ENCODE results near the gene MPZL3.

The MPZL3 gene

DNA sequence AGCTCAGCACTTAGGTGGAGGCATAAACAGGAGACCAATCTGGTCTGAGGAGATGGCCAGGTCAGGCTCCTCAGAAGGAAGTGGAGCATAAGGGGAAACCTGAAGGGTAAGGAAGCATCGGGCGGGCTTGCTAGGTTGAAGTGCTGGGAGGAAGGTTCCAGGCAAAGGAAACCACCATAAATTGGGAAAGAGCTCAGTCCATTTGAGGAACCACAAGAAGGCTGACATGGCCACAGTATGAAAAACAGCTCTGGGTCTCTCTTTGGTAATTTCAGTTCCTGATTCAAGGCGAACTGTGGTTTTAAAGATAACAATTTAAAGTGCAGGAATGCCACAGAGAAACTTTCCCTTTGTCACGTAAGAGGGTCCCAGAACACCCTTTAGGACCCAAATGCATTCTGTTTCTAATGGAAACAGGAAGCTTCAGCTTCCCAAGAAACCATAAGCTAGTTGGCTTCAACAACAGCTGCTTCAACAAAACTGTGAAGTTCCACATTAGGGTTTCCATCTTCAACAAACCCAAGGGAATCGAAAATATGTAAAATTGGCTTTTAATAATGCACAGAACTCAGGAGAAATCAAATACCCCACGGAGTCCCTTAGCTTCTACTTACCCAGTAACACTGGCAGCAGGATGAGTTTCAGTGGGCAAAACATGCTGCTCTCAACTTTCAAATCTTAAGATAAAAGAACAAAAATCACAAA is 37.8 kb downstream of the MPZL3 start:
- in situ Hi-C loops (cut with HindIII; ENCODE audit: low sequenced_read_pairs): no loop called here

DNA sequence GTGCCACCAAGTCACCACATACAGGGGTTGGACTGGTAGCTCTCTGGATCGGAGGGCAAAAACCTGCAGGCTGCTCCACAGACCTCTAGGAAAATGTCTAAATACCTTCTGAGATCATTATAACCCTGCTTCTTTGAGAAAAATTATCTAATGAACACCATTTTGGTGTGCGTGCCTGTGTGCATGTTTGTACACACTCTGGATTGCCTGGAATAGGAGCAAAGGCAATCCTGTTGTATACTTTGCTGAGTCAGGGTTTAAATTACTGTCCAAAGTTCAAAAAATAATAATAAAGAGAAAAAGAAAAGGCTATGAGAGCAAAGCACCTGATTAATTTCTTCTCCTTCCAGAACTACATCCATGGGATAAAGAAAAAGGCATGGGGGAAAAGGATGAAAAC is 38.4 kb downstream of the MPZL3 start:
- in situ Hi-C loops (cut with HindIII; ENCODE audit: low sequenced_read_pairs): no loop called here

DNA sequence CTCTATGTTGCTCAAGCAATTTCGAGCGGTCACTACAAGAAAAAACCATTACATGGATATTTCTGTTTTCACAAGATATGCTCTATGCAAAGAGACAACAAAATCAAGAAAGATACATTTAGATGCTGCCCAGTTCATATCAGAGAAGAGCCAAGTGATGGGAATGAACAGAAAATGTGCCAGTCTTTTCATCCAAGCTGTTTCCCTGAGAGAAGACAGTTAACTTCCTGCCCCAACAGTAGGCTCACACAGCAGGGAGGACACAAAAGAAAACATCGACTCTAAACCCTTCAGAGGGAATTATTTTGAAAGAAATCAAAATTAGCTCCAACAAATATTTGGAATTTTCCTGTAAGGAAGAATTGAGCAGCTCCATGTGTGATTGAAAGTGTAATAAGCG is 39.0 kb downstream of the MPZL3 start:
- in situ Hi-C loops (cut with HindIII; ENCODE audit: low sequenced_read_pairs): no loop called here

DNA sequence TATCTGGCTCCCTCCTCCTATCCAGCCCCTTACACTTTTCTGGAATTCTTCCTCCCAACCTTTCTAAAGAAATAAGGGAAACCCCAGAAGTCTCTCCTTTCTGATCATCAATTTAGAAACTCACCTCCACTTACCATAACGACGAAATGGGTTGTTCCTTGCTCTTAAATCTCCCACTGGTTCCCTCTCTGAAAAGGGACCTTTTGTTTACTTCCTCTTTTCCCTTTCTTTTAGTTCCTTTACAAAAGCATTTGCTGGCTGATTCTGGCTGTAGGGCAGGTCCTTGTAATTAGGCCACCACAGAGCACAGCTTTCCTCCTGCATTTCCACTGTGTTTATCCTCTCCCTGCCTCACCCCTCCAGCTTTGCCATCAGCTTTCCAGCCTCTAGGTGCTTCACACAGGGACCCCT is 39.4 kb downstream of the MPZL3 start:
- in situ Hi-C loops (cut with HindIII; ENCODE audit: low sequenced_read_pairs): no loop called here

DNA sequence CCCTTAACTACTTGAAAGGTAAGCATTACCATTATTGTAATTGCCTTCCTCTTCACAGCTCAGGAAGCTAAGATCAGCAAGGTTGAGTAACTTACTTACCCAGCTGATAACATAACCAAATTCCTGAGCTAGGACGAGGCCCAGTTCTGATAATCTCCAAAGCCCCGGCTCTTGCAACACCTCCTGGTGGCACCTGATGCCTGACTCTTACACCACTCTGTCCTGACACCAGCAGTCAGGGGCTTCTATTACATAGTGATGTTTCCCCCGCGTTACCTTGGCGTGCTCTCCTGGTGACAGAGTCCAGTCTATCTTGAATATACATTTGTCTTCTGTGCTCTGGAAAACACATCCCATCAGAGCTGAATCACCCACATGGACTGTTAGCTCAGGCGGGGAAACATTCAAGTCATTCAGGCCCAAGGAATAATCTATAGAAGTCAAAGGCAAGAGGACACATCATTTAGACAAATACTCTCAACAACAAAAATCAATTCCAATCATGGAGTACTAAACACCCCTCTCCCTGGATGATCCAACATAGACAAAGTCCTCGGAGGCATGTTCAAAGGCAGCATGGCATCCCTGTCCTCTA is 39.9 kb downstream of the MPZL3 start:
- in situ Hi-C loops (cut with HindIII; ENCODE audit: low sequenced_read_pairs): no loop called here

DNA sequence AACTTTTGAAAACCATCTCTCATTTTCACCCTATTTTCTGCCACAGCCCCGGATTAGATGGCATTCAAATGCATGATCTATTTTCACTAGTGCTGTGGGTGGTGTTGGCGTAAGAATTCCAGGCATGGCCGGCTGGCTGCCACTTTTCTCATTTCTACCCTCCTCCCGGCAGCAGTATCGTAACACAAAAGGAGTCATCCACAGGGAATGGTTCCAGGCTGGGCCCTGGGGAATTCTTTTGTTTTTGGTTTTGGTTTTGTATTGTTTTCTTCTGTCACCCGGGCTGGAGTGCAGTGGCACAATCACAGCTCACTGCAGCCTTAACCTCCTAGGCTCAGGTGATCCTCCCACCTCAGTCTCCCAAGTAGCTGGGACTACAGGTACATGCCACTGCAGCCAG is 41.2 kb downstream of the MPZL3 start:
- in situ Hi-C loops (cut with HindIII; ENCODE audit: low sequenced_read_pairs): no loop called here

DNA sequence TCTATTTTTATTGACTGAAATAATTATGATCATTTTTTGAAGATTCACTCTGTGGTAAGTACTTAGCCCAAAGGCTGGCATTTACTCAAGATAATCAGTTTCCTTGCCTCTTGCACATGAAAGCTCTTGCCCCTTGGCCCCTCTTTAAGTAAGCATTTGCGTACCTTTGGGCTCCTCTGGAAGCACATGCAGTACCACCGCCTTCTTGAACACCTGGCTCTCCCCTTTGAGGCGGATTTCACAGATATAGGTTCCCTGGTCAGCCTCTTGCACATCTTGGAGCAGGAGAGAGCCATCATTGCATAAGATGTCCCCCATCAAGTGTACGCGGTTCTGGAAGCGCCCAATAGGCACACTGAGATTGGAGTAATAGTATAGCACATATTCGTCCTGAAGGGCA is 41.8 kb downstream of the MPZL3 start:
- in situ Hi-C loops (cut with HindIII; ENCODE audit: low sequenced_read_pairs): no loop called here

DNA sequence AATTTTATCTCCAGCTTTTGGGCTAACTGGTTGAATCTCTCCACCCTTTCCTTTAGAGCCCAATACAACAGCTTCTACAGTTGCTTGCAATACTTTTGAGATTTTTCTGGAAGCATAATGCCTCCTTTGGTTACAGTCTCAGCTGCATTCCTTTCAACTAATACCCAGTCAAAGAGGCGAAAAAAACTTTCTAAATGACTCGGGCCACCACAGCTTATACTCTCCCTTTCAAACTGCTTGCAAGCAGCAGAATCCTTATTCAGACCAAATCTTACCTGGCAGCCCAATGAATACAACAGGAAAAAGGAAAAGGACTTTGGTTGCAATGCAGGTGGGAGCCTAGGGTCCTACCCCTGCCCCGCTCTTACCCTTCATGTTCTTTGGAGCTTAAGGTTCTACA is 43.1 kb downstream of the MPZL3 start:
- in situ Hi-C loops (cut with HindIII; ENCODE audit: low sequenced_read_pairs): no loop called here

DNA sequence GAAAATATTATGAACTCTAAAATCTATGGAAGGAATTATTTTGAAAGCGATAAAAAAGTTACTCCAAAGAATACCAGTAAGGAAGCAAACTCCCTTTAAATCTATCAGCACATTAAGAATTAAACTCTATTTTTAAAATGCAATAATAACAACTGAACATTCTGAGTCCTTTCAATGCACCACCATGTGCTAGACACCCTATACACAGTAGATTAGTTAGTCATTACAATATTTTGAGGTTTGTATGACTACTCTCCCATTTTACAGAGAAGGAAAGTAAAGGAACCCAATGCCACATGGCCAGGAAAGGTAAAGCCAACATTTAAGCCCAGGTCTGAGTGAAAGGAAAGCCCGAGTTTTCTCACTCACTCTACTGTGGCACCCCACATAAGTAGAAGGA is 45.1 kb downstream of the MPZL3 start:
- in situ Hi-C loops (cut with HindIII; ENCODE audit: low sequenced_read_pairs): no loop called here

DNA sequence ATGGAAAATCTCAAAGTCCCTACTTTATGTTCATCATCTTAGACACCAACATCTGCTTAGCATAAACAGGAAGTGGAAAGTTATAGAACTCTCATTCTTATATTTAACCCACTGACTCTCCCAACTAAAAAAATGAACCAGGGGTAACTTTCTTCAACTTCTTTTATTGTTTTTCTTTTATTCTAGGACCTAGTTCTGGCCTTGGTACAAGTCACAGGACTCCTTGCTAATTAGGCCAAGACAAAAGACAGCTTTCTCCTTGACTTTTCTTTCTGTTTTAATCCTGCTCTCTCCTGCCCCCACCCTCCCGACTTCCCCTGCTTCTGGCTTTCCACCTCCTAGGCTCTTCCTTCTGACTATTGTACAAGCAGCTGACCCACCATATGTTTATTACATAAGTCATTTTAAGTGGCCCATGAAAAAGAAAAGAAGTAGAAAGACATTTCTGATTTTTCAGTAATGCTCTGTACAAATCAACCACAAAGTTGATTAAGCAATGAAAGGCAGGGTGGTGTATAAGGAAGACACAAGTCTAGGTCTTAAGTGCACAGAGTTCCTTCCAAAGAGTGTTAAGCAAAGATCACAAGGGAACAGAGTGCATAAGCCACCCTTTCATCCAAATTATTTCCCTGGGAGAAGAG is 45.7 kb downstream of the MPZL3 start:
- in situ Hi-C loops (cut with HindIII; ENCODE audit: low sequenced_read_pairs): no loop called here

DNA sequence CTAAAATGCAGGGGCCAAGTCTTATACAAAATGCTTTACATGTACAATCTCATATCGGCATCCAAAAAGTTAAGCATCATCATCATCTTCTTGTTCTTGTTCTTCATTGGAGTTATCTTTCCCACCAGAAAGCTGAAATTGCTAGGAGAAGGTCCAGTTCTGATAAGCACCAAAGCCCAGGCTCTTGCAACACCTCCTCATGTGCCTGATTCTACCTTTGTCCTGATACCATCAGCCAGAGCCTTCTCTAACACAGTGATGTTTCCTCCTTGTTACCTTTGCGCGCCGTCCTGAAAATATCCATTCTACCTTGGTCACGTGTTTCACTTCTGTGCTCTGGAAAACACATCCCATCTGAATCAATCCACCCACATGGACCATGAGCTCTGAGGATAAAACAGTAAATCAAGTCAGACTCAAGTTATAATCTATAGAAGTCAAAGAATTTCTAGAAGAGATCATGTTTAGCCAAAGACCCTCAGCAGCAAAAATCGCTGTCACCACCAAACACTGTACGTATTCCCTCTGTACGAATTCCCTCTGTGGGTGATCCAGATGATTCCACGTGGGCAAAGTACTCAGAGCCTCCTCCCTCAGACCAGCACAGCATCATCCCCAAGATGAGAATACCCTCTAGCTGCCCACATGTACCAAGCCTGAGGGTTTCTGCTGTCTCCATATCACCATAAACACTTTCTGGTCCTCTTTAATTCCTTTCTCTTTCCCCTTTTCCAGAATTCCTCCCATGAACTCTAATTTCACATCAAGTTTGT is 46.4 kb downstream of the MPZL3 start:
- in situ Hi-C loops (cut with HindIII; ENCODE audit: low sequenced_read_pairs): no loop called here

DNA sequence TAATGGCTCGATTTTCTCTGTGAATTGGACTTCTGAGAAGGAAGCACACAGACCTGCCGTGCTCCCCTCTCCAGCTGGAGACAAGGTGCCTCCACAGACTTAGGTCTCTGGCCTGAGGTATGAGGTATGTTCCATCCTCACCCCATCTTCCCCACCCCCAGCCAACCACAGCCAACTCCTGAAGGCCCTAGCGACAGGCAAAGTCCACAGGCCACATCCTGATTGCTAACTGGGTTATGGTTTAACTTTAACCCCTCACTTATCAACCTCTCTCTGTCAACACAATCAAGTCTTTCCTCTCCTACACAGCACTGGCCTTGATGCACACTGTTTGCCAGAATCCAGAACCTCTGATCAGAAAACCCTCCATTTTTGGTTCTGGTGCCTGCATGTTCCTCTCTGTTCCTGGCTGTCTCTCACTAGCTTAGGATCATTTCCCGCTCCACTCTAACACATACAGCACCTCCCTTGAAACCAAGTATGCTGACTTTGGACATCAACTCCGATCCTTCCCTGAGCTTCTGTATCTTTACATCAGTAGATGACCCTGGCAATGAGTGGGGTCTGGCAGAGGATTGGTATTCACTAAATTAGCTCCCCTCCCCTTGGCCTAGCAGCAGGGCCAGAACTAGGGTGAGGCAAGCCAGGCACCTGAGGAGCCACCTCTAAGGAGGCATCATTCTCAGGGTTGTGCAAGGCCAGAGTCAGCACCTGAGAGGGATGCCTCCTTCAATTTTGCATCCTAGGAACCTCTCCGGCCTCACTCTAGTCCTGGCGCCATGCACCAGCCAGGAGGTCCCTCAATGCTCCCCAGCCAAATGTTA is 49.4 kb downstream of the MPZL3 start:
- in situ Hi-C loops (cut with HindIII; ENCODE audit: low sequenced_read_pairs): no loop called here

DNA sequence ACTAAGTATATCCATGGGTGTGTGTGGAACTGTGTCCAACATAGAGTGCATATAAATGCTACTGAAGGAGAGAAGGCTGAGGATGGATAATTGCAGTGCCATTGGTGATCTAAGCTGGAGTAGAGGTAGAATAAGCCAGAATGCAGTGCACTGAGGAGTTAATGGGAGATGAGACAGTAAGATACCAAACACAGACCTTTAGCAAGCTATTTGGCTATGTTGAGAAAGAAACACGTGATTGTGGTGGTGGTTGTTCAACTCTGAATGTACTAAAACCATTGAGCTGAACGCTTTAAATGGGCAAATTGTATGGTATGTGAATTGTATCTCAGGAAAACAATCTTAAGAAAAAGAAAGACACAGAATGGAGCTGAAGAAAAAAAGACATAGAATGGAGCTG is 50.2 kb downstream of the MPZL3 start:
- in situ Hi-C loops (cut with HindIII; ENCODE audit: low sequenced_read_pairs): no loop called here

DNA sequence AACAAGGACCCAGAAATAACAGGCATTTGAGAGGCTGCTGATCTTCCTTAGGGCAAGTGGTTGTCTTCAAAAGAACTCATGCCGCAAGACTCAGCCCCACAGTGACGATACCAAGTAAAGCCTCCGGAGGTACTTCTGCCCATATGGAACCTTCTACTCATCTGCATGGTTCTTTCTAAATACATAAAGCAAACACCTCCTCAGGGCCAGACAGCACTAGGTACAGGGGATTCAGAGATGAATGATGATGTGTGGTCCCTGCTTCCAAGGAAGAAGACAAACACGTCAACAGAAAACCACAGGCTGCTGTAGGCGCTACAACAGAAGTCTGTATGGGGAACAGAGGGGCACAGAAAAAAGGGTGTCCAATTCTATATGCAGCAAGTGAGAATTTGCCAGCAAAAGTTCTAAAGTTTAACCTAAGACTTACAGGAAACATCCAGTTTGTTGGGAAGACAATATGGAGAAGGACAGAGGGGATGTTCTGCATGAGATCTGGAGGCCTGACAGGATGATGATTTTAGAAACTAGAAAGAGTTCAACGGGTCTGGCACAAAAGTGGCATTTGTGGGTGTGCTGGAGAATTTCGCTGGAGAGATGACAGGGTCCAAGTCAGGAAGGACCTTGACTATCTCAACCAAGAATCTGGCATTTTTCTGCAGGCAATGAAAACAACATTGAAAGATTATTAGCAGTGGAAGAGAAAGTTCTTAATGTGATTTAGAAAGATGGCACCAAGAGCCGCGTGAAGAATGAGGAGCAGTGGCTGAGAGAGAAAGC is 51.1 kb downstream of the MPZL3 start:
- in situ Hi-C loops (cut with HindIII; ENCODE audit: low sequenced_read_pairs): no loop called here

DNA sequence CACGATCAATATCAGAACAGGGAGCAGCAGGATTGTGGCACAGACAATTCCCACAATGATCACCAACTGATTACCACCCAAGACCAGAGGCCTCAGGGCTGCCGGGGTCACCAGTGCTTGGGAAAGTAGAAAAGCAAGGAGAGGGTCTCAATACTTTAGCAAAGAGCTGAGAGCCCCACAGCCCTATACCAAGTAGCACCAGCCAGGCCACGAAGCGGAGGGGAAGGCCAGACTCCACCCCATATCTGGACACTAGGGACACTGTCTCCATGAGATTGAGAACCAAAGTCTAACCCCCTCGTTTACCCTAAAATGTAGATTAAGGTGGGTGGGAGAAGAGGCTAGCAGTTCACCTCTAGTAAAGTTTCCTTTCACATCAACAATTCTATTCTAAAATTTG is 51.7 kb downstream of the MPZL3 start:
- in situ Hi-C loops (cut with HindIII; ENCODE audit: low sequenced_read_pairs): no loop called here

DNA sequence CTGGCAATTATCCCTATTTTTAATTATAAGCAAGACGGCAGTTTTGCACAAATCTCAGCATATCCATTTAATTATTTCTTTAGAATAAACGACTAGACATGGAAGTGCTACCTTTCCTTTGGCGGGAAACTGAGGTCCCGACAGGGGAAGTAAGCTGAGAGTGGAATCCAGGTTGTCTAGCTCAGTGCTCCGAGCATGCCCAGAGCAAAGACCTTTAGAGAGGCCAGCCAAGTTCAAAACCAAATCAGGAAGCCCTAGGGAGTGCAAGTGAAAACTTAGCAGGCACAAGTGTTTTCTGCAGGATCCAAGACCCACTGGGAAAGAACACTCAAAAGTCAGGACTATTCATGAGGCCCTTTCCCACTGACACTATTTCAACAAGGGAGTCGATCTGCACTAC is 53.0 kb downstream of the MPZL3 start:
- in situ Hi-C loops (cut with HindIII; ENCODE audit: low sequenced_read_pairs): no loop called here

DNA sequence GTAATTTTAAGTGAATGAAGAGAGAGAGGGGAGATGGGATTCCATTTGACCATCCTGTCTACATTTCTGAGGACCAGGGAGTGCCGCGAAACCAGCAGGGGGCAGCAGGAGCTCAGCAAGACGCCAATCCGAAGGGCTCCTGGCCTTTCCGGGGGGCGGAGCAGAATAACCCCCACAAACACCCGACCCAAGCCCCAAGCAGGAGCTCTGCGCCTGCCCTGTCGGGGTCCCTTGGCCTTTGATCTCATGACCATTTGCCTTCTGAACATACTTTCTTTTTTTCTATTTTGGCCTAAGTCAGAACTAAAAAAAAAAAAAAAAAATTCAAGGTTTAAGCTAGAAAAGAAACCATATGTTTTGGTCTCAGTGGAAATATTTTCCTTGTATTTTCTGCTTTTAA is 53.8 kb downstream of the MPZL3 start:
- in situ Hi-C loops (cut with HindIII; ENCODE audit: low sequenced_read_pairs): no loop called here

DNA sequence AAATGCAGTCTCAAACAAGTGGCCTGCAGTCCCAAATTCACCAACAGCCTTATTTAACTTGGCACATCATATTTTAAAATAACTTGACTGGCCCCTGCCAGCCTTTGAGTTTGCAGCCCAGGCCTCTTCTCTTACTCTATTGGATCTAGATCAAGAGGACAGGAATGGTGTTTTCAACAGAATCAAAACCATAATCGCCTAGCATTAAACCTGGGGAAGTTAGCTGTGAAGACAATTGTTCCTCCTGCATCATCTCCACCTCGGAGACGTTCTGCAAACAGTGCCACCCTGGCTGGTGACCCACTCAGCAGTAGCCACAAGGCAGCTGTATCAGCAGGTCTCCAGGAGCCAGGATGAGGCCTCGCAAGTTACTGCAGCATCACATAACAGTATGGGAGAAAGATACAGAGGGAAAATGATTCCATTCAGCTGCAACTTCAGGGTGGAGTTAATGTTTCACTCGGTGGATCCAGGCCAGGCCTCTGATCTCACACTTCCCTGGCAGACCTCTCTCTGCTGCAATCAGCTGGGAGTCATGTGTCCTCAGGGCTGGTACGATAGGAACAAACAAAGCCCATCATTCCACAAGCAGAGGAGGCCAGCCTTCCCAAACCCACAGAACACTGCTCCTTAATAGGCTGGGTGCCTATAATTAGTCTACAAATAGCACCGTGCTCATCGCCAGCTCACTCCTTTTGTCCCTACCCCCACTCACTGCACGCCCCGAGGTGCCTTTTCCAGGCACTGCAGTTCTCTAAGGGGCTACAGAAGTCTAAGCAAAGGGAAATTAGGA is 57.1 kb downstream of the MPZL3 start:
- in situ Hi-C loops (cut with HindIII; ENCODE audit: low sequenced_read_pairs): no loop called here

DNA sequence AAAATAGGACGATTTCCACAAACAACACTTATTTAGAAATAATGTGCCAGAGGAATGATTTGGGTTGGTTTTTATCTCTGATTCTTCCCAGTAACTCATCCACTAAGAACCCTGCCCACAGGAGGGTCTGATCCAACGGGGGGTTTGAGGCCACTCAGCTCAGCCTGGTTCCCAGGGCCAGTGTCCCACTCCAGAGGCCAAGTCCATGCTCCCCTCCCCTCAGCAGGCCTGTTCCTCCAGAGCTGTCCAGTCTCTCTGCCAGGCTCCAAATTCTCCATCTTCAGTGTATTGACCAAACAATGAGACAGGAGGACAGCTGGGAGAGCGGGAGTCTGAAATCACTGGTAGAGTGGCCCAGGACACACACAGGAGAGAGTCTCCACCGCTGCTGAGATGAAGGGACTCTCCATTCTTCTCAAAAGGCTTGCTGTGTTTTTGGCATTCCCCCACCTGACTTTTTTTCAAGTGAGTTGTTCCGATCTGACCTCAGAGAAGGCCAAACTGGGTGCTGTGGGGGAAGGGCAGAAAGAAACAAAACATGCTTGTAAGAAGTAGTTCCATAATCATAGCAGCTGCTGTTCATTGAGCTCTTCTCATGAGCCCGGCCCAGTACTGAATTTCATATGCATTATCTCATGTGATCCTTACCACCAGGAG is 58.1 kb downstream of the MPZL3 start:
- in situ Hi-C loops (cut with HindIII; ENCODE audit: low sequenced_read_pairs): no loop called here
